ENCODE measurements around the gene ZBTB7C.

ZBTB7C gene

GRCh38 chr18:48024881-48025660, 384.1 kb downstream of the ZBTB7C start:
- no peak for DNase-seq (ENCODE audit: insufficient read length, low spot score)
- no peak for FAIRE-seq
- TF ChIP-seq POU2F2 (IDR thresholded peaks at IDR 0.05; ENCODE audit: low read depth, low read length) (no peak), TAF1 (IDR thresholded peaks at IDR 0.05; ENCODE audit: low read depth, low read length) (no peak), POLR2AphosphoS5 (IDR thresholded peaks at IDR 0.05; ENCODE audit: low read depth, low read length) (no peak), PAX5 (IDR thresholded peaks at IDR 0.05; ENCODE audit: insufficient read depth, low read length, severe bottlenecking) (no peak), POLR2A (IDR thresholded peaks at IDR 0.05; ENCODE audit: low read depth, low read length) (no peak)

- no peak for FAIRE-seq
- TF ChIP-seq TAF1 (IDR thresholded peaks at IDR 0.05; ENCODE audit: low read depth, low read length) (no peak), POU2F2 (IDR thresholded peaks at IDR 0.05; ENCODE audit: low read depth, low read length) (no peak), PAX5 (IDR thresholded peaks at IDR 0.05; ENCODE audit: insufficient read depth, low read length, severe bottlenecking) (no peak), POLR2AphosphoS5 (IDR thresholded peaks at IDR 0.05; ENCODE audit: low read depth, low read length) (no peak), SPI1 (IDR thresholded peaks at IDR 0.05; ENCODE audit: low read depth, low read length) (no peak), POLR2A (IDR thresholded peaks at IDR 0.05; ENCODE audit: low read depth, low read length) (no peak)
Measured at GRCh38 chr18:48024009-48024512, 385.1 kb downstream of the ZBTB7C start.

GRCh38 chr18:48023334-48024008, 385.7 kb downstream of the ZBTB7C start:
- TF ChIP-seq POLR2AphosphoS5 (IDR thresholded peaks at IDR 0.05; ENCODE audit: low read depth, low read length) (no peak), POLR2A (IDR thresholded peaks at IDR 0.05; ENCODE audit: low read depth, low read length) (no peak), POU2F2 (IDR thresholded peaks at IDR 0.05; ENCODE audit: low read depth, low read length) (no peak), PAX5 (IDR thresholded peaks at IDR 0.05; ENCODE audit: insufficient read depth, low read length, severe bottlenecking) (no peak), TAF1 (IDR thresholded peaks at IDR 0.05; ENCODE audit: low read depth, low read length) (no peak), SPI1 (IDR thresholded peaks at IDR 0.05; ENCODE audit: low read depth, low read length) (no peak)
- DNase-seq (ENCODE audit: insufficient read length, low spot score) (no peak), FAIRE-seq (no peak)

More at GRCh38 chr18:48024009-48024512, 385.1 kb downstream of the ZBTB7C start:
- DNase-seq (ENCODE audit: insufficient read length, low spot score): no peak

- FAIRE-seq (peak; percentile 43), DNase-seq (ENCODE audit: insufficient read length, low spot score) (peak; percentile 39)
- TF ChIP-seq TAF1 (IDR thresholded peaks at IDR 0.05; ENCODE audit: low read depth, low read length) (no peak), POLR2A (IDR thresholded peaks at IDR 0.05; ENCODE audit: low read depth, low read length) (no peak), SPI1 (IDR thresholded peaks at IDR 0.05; ENCODE audit: low read depth, low read length) (no peak)
Measured at GRCh38 chr18:48022531-48023329, 386.5 kb downstream of the ZBTB7C start.

GRCh38 chr18:48022021-48022420, 387.2 kb downstream of the ZBTB7C start:
- TF ChIP-seq PAX5 (IDR thresholded peaks at IDR 0.05; ENCODE audit: insufficient read depth, low read length, severe bottlenecking): no peak
- no peak for TF ChIP-seq POU2F2 (IDR thresholded peaks at IDR 0.05; ENCODE audit: low read depth, low read length)
- TF ChIP-seq SPI1 (IDR thresholded peaks at IDR 0.05; ENCODE audit: low read depth, low read length): no peak
- no peak for TF ChIP-seq TAF1 (IDR thresholded peaks at IDR 0.05; ENCODE audit: low read depth, low read length)
- TF ChIP-seq POLR2AphosphoS5 (IDR thresholded peaks at IDR 0.05; ENCODE audit: low read depth, low read length): no peak
- TF ChIP-seq POLR2A (IDR thresholded peaks at IDR 0.05; ENCODE audit: low read depth, low read length): no peak
- FAIRE-seq: no peak
- DNase-seq (ENCODE audit: insufficient read length, low spot score): no peak

GRCh38 chr18:48021273-48021914, 387.8 kb downstream of the ZBTB7C start:
- TF ChIP-seq POU2F2 (IDR thresholded peaks at IDR 0.05; ENCODE audit: low read depth, low read length) (no peak), PAX5 (IDR thresholded peaks at IDR 0.05; ENCODE audit: insufficient read depth, low read length, severe bottlenecking) (no peak), TAF1 (IDR thresholded peaks at IDR 0.05; ENCODE audit: low read depth, low read length) (no peak), POLR2A (IDR thresholded peaks at IDR 0.05; ENCODE audit: low read depth, low read length) (no peak), POLR2AphosphoS5 (IDR thresholded peaks at IDR 0.05; ENCODE audit: low read depth, low read length) (no peak)
- DNase-seq (ENCODE audit: insufficient read length, low spot score) (no peak), FAIRE-seq (no peak)

- TF ChIP-seq POU2F2 (IDR thresholded peaks at IDR 0.05; ENCODE audit: low read depth, low read length) (no peak), PAX5 (IDR thresholded peaks at IDR 0.05; ENCODE audit: insufficient read depth, low read length, severe bottlenecking) (no peak), POLR2AphosphoS5 (IDR thresholded peaks at IDR 0.05; ENCODE audit: low read depth, low read length) (no peak), TAF1 (IDR thresholded peaks at IDR 0.05; ENCODE audit: low read depth, low read length) (no peak), SPI1 (IDR thresholded peaks at IDR 0.05; ENCODE audit: low read depth, low read length) (no peak), POLR2A (IDR thresholded peaks at IDR 0.05; ENCODE audit: low read depth, low read length) (no peak)
- FAIRE-seq (no peak), DNase-seq (ENCODE audit: insufficient read length, low spot score) (no peak)
Measured at GRCh38 chr18:48020337-48021250, 388.6 kb downstream of the ZBTB7C start.

All from GM12891 (cell line).